Stimulated activated CD8-positive, alpha-beta memory T cell treated with anti-CD3 and anti-CD28 coated beads, Interleukin-12 subunit alpha, Interleukin-12 subunit beta, amount 100 ng/mL, for 24 hours (primary cell): ENCODE measurements around the gene EDIL3.

Experiments
- DNase-seq: peaks from one replicate; pipeline ENCODE4 v3.0.0-alpha.2; 2020; ENCODE audit errors: extremely low read depth

EDIL3 gene

GRCh38 chr5:83911367-83911919 lies 473.2 kb downstream of the EDIL3 start:
- DNase-seq: no peak

DNA sequence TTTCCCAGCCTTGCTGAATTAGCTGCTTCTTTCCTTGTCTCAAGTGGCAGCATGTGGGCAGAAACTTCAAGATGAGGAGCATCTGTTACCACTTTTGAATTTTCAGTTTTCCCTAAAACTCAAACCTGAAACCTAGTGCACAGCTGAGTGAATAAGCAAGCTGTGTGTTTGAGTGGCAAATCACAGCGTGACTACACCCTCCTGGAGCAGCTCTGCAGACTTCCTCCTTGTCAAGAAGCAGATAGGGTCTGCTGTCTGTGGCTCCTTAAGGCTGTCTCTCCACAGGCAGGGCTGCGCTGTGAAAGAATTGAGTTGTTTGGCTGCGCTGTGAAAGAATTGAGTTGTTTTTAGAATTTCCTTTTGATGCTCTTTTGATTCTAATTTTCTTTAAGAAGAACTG lies 484.4 kb downstream of the EDIL3 start:
- no peak for DNase-seq

DNA sequence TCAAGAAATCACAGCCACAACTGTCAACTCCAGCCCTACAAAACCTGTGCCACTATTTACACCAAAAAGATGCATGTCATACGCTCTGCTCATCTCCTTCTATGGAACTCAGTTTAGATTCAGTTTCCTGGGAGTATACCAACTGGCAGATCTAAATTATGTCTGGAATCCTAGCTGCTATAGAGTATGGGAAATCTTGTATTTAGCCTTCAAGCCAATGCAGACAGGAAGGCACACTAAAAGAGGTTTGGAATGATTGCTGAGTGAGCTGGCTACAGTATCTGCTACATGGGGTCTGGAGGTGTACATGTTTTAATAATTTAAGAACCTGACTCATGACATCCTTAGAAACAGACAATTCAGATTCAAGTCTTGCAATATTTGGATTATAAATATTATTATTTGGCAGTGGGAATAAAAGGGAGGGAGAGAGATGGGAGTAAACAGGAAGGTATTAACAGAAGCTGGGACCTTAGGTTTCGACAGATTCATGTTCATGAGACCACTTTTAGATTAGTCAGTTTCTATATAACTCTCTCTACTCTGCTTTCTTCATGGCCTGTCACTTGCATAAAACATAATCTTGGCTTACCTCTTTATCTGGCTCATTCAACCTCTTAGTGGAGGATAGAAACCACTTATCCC lies 485.2 kb downstream of the EDIL3 start:
- DNase-seq: no peak

DNA sequence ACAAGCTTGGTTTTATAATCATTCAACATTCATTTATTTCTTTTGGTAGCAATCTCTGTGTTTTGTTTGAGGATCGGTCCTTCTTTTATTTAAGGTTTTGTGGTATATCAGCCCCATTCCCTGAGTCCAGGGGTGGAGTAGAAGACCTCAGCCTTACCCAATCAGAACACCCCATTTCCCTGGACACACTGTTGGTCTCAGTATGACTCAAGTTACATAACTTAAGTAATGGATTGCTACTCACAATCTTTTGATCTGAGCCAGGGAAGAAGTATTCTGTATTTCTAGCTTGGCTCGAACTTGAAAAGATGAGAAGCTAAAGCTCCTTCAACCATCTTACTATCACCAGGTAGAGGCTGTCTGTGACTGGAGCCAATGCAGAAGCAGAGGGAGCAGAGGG lies 488.8 kb downstream of the EDIL3 start:
- DNase-seq: no peak

DNA sequence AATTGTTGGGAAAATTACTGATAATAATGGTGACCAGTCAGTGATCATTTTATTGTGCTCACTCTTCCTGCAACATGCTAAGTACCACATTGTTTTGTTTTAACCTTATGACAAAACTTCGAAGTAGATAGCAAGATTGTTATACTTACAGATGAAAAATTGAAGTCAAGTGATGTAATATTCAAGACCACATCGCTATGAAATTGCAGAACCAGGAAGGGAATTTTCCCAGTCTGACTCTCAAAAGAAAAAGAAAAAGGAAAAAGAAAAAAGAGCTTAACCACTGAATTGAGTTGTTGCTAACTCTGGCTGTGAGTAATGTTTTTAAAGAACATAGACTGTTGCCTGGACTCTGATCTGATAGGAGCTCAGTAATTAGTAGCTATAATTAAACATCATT lies 493.4 kb downstream of the EDIL3 start:
- DNase-seq: no peak
